Activated T-helper 17 cell treated with anti-CD3 and anti-CD28 coated beads, Interleukin-2, amount 50 U/mL, for 72 hours (primary cell): ENCODE data around the gene CA10. TPM values are rescaled to one million over a fixed set of nuclear protein-coding genes. Genes with fewer than 3 reads are reported as not detected.

Experiments used
- ATAC-seq: fragments of 150-1000 bp; cut with Tn5 transposase; replicated peaks from 2 replicates; pipeline ENCODE4 v1.10.0; 2021; ENCODE audit warnings: mild to moderate bottlenecking, moderate library complexity
- H3K27ac Mint-ChIP-seq: one replicate; pipeline ENCODE4 v1.8.0; 2022; ENCODE audit warnings: mixed read lengths
- H3K27me3 Mint-ChIP-seq: one replicate; pipeline ENCODE4 v1.8.0; 2022; ENCODE audit warnings: mixed read lengths
- H3K36me3 Mint-ChIP-seq: one replicate; pipeline ENCODE4 v1.8.0; 2022; ENCODE audit warnings: low read depth, mild to moderate bottlenecking, mixed read lengths
- H3K4me1 Mint-ChIP-seq: one replicate; pipeline ENCODE4 v1.8.0; 2022; ENCODE audit warnings: mixed read lengths
- H3K4me3 Mint-ChIP-seq: one replicate; pipeline ENCODE4 v1.8.0; 2022; ENCODE audit warnings: mild to moderate bottlenecking, mixed read lengths
- H3K9me3 Mint-ChIP-seq: one replicate; pipeline ENCODE4 v1.8.0; 2022; ENCODE audit warnings: mixed read lengths
- total RNA-seq, 2 donors: library from RNA; stranded (reverse); gene quantifications; one replicate each; pipeline ENCODE4 v1.2.3, GENCODE V29; 2022

The CA10 gene
- total RNA-seq, 2 donors from 2014 or later: 0.56 TPM; not detected in 1

- Mint-ChIP-seq H3K4me3 (no peak overlapping the region), H3K9me3 (no peaks in the 10 kb centered on the region), H3K27ac (no peak overlapping the region), H3K4me1 (no peaks in the 10 kb centered on the region), H3K36me3 (no peaks in the 10 kb centered on the region), H3K27me3 (peaks cover 14% of the 10 kb centered on the region)
- ATAC-seq: no peak
Measured at GRCh38 chr17:51682115-51682514, 476.4 kb downstream of the CA10 start.

DNA sequence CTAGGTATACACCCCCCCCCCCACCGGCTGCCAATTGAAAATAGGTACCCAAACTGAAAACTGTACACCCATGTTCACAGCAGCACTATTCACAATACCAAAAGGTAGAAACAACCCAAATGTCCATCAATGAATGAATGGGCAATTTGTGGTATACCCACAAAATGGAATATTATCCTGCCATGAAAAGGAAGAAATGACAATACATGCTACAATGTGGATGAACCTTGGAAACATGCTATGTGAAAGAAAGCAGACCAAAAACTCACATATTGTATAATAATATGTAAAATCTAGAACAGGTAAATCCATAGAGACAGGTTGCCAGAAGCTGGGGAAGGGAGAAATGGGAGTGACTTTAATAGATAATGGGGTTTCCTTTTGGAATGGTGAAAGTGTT lies 480.6 kb downstream of the CA10 start:
- H3K4me3 Mint-ChIP-seq: no peak overlapping the region
- peaks cover 6% of the 10 kb centered on the region for H3K9me3 Mint-ChIP-seq
- H3K36me3 Mint-ChIP-seq: no peaks in the 10 kb centered on the region
- H3K27me3 Mint-ChIP-seq: peaks cover 22% of the 10 kb centered on the region
- no peaks in the 10 kb centered on the region for H3K4me1 Mint-ChIP-seq
- H3K27ac Mint-ChIP-seq: no peak overlapping the region
- ATAC-seq: no peak

GRCh38 chr17:51676691-51677487 lies 481.6 kb downstream of the CA10 start:
- H3K36me3 Mint-ChIP-seq: no peaks in the 10 kb centered on the region
- no peaks in the 10 kb centered on the region for H3K4me1 Mint-ChIP-seq
- peaks cover 25% of the 10 kb centered on the region for H3K27me3 Mint-ChIP-seq
- H3K27ac Mint-ChIP-seq: no peak overlapping the region
- peaks cover 6% of the 10 kb centered on the region for H3K9me3 Mint-ChIP-seq
- no peak overlapping the region for H3K4me3 Mint-ChIP-seq
- ATAC-seq: no peak

DNA sequence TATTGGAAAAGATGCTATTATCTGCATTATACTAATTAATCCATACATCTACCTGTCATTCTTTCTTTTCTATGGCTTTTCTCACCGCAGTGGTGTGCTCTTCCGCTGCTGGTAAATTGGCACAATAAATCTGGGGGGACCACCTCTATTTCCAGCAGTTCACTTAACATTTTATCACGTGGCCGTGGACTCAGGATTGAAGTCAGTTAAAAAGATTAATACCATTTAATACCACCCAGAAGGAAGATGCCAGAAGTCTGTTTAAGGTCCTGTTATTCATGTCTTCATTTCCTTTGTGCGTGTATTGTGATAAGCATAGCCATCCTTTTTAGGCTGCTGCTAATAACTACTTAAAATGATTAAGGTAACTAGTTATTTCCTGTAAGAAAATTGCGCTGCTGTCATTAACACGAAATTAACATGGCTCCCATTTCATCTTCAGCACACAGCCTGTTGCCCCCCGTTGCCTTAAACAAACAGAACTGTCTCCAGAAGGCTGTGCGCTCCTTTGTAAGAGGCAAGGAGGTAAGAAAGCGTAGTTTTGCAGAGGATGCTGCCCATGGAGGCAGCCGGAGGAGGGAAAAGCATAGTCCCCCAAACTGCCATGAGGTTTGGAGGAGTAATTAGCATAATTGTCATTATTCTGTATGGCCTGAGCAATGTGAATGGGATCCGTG lies 483.8 kb downstream of the CA10 start:
- H3K27ac Mint-ChIP-seq: no peak overlapping the region
- H3K9me3 Mint-ChIP-seq: peaks cover 9% of the 10 kb centered on the region
- H3K36me3 Mint-ChIP-seq: no peaks in the 10 kb centered on the region
- ATAC-seq: no peak
- H3K4me3 Mint-ChIP-seq: no peak overlapping the region
- H3K27me3 Mint-ChIP-seq: peaks cover 16% of the 10 kb centered on the region
- no peaks in the 10 kb centered on the region for H3K4me1 Mint-ChIP-seq

- Mint-ChIP-seq H3K36me3 (no peaks in the 10 kb centered on the region), H3K9me3 (peaks cover 9% of the 10 kb centered on the region), H3K27me3 (peaks cover 16% of the 10 kb centered on the region), H3K4me3 (no peak overlapping the region), H3K27ac (no peak overlapping the region), H3K4me1 (no peaks in the 10 kb centered on the region)
- ATAC-seq: no peak
Measured at GRCh38 chr17:51673070-51673469, 485.4 kb downstream of the CA10 start.

GRCh38 chr17:51672065-51672464 lies 486.4 kb downstream of the CA10 start:
- Mint-ChIP-seq H3K27me3 (peaks cover 16% of the 10 kb centered on the region), H3K27ac (no peak overlapping the region), H3K4me3 (no peak overlapping the region), H3K4me1 (no peaks in the 10 kb centered on the region), H3K36me3 (no peaks in the 10 kb centered on the region), H3K9me3 (peaks cover 9% of the 10 kb centered on the region)
- ATAC-seq: no peak

DNA sequence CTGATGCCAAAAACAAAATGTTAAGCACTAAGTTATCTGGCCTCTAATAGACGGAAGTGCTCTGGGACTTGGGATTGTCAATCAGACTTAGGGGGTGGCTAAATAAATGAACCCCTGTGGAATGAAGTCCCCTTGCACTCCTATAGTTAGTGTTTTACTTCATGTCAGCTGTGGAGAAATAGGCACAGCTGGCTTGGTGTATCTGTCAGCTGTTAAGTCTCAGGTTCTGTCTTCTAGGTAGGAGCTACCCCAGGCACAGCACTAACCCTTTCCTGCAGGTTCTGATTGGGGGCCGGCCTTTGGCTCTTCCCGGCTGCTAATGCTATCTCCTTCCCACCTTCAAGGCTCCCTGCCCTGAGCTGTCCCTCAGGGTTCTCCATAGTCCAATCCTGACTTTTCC lies 487.6 kb downstream of the CA10 start:
- Mint-ChIP-seq H3K36me3 (no peaks in the 10 kb centered on the region), H3K27ac (no peak overlapping the region), H3K4me1 (no peaks in the 10 kb centered on the region), H3K4me3 (no peak overlapping the region), H3K9me3 (peaks cover 9% of the 10 kb centered on the region), H3K27me3 (peaks cover 18% of the 10 kb centered on the region)
- ATAC-seq: no peak

- H3K36me3 Mint-ChIP-seq: no peaks in the 10 kb centered on the region
- ATAC-seq: no peak
- peaks cover 9% of the 10 kb centered on the region for H3K9me3 Mint-ChIP-seq
- H3K4me1 Mint-ChIP-seq: no peaks in the 10 kb centered on the region
- no peak overlapping the region for H3K4me3 Mint-ChIP-seq
- H3K27me3 Mint-ChIP-seq: peaks cover 18% of the 10 kb centered on the region
- no peak overlapping the region for H3K27ac Mint-ChIP-seq
Measured at GRCh38 chr17:51668963-51669246, 489.6 kb downstream of the CA10 start.

GRCh38 chr17:51668155-51668962 lies 490.2 kb downstream of the CA10 start:
- Mint-ChIP-seq H3K27me3 (peaks cover 14% of the 10 kb centered on the region), H3K9me3 (peaks cover 4% of the 10 kb centered on the region), H3K4me1 (no peaks in the 10 kb centered on the region), H3K4me3 (no peak overlapping the region), H3K27ac (no peak overlapping the region), H3K36me3 (no peaks in the 10 kb centered on the region)
- ATAC-seq: no peak

- ATAC-seq: no peak
Measured at GRCh38 chr17:51667706-51668083, 490.8 kb downstream of the CA10 start.

GRCh38 chr17:51666971-51667705 lies 491.4 kb downstream of the CA10 start:
- Mint-ChIP-seq H3K36me3 (no peaks in the 10 kb centered on the region), H3K9me3 (peaks cover 3% of the 10 kb centered on the region), H3K27ac (no peak overlapping the region), H3K27me3 (peaks cover 15% of the 10 kb centered on the region), H3K4me1 (no peaks in the 10 kb centered on the region), H3K4me3 (no peak overlapping the region)
- no peak for ATAC-seq

More at GRCh38 chr17:51667706-51668083, 490.8 kb downstream of the CA10 start:
- Mint-ChIP-seq H3K4me3 (no peak overlapping the region), H3K27ac (no peak overlapping the region), H3K27me3 (peaks cover 16% of the 10 kb centered on the region), H3K4me1 (no peaks in the 10 kb centered on the region), H3K36me3 (no peaks in the 10 kb centered on the region), H3K9me3 (peaks cover 3% of the 10 kb centered on the region)

DNA sequence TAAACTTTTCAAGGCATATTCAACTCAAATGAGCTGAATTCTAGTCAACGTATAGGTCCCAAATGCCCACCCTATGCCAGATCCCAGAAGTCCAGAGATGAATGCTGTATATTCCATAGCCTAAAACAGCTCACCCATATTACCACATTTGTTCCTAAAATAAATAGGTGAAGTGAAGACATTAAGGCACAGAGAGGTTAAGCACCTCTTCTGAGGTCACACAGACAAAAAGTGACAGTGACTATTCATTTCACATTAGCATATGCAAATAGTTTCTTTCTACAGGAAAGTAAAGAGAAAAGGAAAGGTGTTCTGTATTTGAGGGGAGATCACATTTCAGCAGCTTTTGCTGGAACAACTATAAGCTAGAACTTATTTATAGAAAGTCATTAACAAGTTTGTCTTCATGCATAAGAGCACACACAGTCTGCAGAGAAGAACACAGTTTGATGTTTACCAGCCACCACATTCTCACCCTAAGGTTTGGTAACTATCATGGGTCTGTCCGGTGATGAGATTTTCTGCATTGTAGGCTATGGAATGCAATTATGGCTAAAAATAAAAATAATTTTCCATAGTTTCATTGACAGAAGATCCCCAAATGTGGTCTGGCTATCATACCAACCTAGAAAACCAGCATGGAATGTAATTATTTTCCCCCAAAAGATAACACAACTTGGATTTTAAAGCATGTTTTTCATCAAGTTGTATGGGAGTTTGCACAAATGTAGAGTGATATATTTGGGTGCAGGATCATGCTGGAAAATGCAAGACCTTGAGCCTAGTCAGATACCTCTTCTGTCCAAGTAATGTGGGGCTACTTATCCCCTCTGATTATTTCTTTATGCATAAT lies 496.1 kb downstream of the CA10 start:
- H3K9me3 Mint-ChIP-seq: no peaks in the 10 kb centered on the region
- H3K4me1 Mint-ChIP-seq: no peaks in the 10 kb centered on the region
- no peak for ATAC-seq
- no peak overlapping the region for H3K4me3 Mint-ChIP-seq
- no peak overlapping the region for H3K27ac Mint-ChIP-seq
- H3K27me3 Mint-ChIP-seq: peaks cover 22% of the 10 kb centered on the region
- no peaks in the 10 kb centered on the region for H3K36me3 Mint-ChIP-seq

GRCh38 chr17:51661403-51661802 lies 497.1 kb downstream of the CA10 start:
- no peaks in the 10 kb centered on the region for H3K36me3 Mint-ChIP-seq
- peaks cover 22% of the 10 kb centered on the region for H3K27me3 Mint-ChIP-seq
- H3K4me1 Mint-ChIP-seq: no peaks in the 10 kb centered on the region
- no peak overlapping the region for H3K4me3 Mint-ChIP-seq
- no peak overlapping the region for H3K27ac Mint-ChIP-seq
- no peak for ATAC-seq
- no peaks in the 10 kb centered on the region for H3K9me3 Mint-ChIP-seq

- H3K4me3 Mint-ChIP-seq: no peak overlapping the region
- no peak overlapping the region for H3K27ac Mint-ChIP-seq
- H3K4me1 Mint-ChIP-seq: no peaks in the 10 kb centered on the region
- ATAC-seq: no peak
- no peaks in the 10 kb centered on the region for H3K36me3 Mint-ChIP-seq
- H3K9me3 Mint-ChIP-seq: no peaks in the 10 kb centered on the region
- peaks cover 19% of the 10 kb centered on the region for H3K27me3 Mint-ChIP-seq
Measured at GRCh38 chr17:51660266-51660665, 498.2 kb downstream of the CA10 start.
